CD4-positive, alpha-beta T cell treated with Interferon gamma for 1 hour (primary cell): ENCODE results near the gene NFIX.

Experiments
- DNase-seq: peaks from one replicate; pipeline ENCODE4 v3.0.0-alpha.2; 2020

The NFIX gene

DNA sequence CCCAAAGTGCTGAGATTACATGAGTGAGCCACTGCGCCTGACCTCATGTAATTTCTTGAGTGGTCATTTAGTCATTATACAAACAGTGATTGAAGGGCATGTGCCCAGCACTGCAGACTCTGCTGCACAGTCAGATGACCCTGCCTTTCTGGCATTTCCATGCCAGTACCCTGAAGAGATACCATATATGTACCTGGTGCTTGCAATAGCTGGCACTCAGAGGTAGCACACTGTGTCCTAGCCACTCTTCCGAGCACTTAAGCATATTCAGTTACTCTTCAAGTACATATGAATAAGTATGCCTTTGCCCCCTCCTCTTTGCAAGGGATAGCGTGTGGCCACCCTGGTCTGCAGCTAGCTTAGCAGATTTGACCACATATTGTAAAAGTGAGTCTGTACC, 139.4 kb downstream of the NFIX start:
- DNase-seq: no peak

GRCh38 chr19:13135068-13136062, 140.1 kb downstream of the NFIX start:
- no peak for DNase-seq

DNA sequence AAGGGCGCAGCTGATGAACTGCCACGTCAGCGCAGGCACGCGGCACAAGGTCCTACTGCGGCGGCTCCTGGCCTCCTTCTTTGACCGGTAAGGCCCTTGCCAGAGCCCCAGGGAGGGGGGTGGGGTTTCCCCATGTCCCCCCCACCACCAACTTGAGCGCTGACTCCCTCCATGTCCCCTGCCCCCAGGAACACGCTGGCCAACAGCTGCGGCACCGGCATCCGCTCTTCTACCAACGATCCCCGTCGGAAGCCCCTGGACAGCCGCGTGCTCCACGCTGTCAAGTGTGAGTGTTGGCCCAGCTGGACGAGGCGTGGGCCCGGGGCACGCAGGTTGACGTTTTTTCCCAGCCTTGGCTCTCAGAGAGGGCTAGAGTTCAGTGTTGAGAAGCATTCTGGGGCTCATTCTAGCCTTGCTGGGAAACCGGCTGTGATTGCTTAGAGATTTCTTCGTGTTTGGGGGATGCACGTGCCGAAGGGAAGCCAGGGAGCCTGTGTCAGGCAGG, 142.1 kb downstream of the NFIX start:
- DNase-seq: no peak

GRCh38 chr19:13138171-13138915, 143.1 kb downstream of the NFIX start:
- DNase-seq: no peak

- DNase-seq: no peak
These were observed 143.6 kb downstream of the NFIX start for GRCh38 chr19:13138916-13139198.

DNA sequence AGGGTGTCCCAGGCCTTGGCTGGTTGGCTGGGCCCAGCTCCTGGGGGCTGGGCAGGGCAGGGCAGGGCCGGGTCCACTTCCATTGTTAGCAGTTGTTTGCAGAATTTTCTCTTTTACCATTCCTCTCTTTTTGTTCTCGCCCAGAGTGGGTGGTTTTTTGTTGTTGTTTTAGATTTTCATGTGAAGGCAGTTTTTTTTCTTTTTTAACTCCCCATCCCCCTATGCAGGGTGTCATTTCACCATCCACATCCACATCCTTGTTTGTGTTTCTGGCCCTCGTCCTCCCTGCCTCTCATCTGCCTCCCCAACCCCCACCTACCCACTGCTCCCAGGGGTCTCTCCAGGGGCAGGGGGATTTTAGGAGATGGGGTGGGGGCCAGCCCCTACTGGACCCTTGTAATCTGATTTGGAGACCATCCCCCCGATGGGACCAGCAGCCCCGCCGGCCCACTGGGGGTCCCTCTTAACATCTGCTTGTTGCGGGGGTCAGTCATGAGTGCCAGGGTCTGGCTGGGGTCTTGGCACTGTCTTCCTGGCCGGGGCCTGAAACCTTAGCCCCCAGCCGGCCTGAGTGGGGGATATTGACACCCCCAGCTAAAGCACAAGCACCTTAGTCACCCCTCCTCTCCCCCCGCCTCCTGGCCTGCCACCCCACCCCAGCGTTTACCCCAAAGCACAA, 144.5 kb downstream of the NFIX start:
- no peak for DNase-seq

- DNase-seq: peak; percentile 43
These were observed 151.7 kb downstream of the NFIX start for GRCh38 chr19:13146763-13147563.
